Activated CD4-positive, alpha-beta T cell treated with anti-CD3 and anti-CD28 coated beads for 24 hours (primary cell): ENCODE data around the gene MIB1.

ENCODE experiments used
- DNase-seq, 2 donors: peaks; one replicate each; pipeline ENCODE4 v3.0.0-alpha.2; 2020; ENCODE audit warnings: low read depth in 2 of 2

Gene MIB1

GRCh38 chr18:21894619-21895367, 154.2 kb downstream of the MIB1 start:
- DNase-seq = no peak

DNA sequence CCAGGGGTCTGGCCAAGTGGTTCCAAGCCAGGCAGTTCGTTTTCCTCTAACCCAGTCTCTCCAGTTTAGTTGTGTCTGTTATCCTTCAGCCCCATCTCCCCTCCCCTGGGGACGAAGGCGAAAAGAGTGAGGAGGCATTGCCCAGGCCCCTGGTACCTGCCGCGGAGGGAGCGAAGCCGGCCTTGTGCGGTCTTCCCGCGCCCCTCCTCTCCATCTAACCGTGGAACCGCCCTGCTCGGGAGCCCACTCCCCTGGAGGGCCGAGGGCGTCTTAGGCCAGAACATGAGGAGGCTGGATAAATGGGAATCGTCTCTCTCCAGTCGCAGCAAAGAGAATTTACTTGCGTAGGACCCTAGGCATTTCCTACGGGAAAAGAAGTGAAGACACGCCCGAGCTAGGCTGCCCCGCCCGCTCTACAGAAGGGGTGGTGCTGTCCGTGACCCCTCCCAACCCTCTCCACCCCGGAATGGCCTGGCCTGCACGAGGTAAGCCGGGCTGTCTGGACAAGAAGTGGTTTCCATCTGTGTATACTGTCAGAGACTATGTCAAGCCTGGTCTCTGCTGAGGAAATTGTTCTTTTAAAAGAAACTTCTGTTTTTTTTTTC, 156.2 kb downstream of the MIB1 start:
- DNase-seq = no peak

- peak in 1 of 2 donors; percentile 2 for DNase-seq
Observed at GRCh38 chr18:21897811-21898210, 157.2 kb downstream of the MIB1 start.

DNA sequence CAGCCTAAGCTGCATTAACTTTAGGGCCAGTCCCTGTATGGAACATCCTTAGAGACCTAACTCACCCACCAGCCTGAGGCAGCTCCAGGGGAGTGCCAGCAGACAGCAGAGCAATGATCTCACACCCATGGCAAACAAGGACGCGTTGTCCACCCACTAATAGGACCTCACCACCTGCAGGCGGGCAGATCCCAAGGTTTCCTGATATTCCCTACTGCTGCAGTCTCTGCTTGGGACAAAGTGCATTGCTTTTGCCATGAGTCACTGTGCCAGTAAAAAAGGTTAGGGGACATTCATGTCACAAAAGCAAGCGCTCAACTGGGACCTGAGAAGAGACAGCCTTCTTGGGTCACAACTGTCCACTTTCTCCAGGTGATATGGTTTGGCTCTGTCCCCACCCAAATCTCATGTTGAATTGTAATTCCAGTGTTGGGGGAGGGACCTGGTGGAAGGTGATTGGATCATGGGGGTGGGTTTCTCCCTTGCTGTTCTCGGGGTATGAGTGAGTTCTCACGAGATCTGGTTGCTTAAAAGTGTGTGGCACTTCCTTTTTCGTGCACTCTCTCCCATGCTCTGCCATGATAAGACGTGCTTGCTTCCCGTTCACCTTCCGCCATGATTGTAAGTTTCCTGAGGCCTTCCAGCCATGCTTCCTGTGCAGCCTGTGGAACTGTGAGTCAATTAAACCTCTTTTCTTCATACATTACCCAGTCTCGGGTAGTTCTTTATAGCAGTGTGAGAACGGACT, 160.2 kb downstream of the MIB1 start:
- DNase-seq = no peak

DNA sequence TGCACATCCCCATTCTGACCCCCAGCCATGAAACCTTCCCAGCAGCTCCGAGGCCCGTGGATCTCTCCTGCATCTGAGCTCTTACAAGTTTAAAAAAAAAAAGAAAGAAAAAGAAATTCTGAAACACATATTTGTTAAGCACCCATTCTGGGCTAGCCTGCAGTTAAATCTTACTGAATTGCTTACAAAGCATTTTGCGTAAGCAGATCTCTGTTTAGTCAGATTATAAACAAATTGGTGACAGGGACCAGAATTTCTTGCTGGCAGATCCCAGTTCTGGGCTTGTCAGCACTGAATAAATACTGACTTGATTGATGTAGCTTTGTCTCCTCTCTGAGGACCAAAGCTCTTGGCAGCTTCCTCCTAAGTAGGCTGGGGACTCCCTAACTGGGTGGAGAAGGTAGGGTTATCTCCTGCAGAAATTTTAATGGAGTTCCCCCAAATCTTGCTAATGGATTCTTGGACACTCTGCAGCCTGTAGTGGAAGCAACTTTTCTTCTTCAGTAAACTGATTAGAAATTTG, 160.9 kb downstream of the MIB1 start:
- no peak for DNase-seq

DNA sequence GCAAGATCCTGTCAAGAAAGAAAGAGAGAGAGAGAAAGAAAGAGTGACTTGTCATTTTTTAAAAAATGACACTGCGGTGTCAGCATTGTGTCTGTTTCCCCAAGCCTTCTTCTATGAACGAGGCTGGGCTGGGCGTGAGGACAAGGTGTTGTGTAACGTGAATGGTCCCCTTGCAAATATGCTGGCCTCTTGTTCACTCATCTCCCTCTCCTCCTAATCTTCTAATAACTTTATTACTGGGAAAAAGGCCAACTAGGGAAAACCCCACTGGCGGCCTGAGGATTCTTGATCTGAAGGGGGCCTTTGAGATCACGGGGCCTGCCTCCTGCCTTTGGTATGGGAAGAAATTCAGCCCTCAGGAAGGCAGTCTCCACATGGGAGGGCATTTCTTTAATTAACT, 163.1 kb downstream of the MIB1 start:
- DNase-seq = no peak

DNA sequence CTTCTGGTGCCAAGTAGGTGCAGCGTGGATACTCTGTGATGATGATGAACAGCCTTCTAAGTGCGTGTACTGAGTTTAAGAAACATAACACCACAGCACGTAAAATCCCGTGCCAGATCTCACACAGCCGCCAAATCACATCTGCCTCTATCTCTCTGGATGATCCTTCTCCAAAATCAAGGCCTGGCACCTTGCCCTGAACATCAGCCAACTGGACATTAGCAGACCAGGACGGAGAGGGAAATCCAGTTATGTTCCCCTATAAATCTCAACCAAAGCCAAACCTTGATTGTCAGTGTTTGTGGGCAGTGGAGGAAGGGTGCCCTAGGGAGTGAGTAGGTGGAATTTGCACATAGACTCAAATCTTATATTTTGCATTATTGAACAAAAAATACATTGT, 164.3 kb downstream of the MIB1 start:
- DNase-seq = no peak

GRCh38 chr18:21907451-21907850, 166.9 kb downstream of the MIB1 start:
- DNase-seq = no peak

GRCh38 chr18:21908711-21909110, 168.1 kb downstream of the MIB1 start:
- DNase-seq = no peak

- no peak for DNase-seq
Observed at GRCh38 chr18:21910906-21911305, 170.3 kb downstream of the MIB1 start.

DNA sequence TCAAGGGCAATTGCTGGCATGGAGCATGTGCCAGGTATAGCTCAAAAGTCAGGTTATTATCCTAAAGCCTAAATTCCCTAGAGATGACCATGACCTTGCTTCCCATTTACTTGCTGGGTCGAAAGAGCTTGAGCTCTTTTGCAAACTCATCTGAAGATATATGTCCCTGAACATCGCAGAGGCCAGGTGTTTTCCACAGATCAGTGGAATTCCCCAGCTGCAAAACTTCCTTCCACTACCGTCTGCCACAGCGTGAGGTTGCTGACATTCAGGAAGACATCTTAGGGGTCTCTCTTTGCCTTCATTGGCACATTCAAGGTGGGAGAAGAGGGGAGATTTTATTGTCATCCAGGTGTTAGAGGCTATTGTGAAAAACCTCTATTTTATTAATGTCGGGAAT, 171.0 kb downstream of the MIB1 start:
- no peak for DNase-seq

DNA sequence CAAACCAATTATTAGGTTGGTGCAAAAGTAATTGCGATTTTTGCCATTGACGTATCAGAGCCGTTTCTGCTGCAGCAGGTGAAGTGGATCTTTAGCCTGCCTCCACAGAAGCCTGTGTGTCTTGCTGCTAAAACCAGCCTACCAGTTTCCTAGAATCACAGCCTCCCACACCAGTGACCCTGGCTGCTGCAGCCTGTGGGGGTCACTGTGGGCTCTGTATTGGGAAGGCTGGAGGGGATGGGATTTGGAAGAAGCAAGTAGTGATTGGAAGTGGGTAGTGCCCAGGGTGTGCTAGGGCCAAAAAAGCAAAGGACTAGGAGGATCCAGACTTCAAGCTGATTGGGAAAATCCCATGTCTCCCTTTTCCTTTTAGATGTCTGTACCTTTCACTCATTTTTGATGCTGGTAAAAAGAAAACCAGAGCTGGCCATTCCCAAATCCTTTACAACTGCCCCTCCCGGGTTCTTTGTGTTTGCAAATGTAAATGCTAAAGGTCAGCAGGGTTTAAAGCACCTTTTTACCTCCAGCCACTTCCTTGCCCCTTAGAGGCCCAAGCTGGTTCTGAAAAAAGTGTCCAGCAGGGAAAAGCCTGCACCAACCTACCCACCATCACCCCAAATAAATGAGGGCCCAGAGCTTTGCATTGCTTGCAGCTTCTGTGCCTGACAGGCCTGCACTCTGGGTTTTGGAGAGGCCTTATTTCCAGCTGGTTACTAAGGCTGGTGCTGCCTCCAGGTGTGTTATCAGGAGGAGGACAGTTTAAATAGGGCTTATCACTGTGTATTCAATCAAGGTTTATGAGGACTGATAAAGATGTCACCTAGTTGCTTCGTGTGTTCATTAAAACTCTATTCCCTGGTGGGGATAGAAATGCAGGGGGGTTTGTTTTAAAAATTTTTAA, 172.0 kb downstream of the MIB1 start:
- no peak for DNase-seq

GRCh38 chr18:21914739-21915319, 174.2 kb downstream of the MIB1 start:
- no peak for DNase-seq

GRCh38 chr18:21915546-21915945, 175.0 kb downstream of the MIB1 start:
- no peak for DNase-seq

DNA sequence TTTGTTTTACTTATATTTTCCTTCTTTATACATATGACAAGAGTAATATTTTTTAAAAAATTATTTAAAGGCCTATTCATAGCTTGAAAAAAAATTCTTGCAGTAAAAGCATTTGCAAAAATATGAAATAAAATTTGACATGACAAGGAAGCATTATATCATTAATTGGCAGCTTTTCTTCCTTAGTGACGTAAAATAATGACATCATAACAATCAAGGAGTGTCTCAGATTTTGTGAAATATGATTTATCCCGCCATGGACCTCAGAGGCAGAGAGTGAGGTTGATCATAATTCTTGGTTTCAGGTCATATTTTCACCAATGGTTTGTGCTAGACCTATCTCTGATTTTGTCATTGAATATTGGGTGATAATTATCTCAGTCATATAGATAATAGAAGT, 176.0 kb downstream of the MIB1 start:
- no peak for DNase-seq

GRCh38 chr18:21918693-21919092, 178.1 kb downstream of the MIB1 start:
- no peak for DNase-seq
